ENCODE results near the gene CYB561A3. TPM values are rescaled to one million over a fixed set of nuclear protein-coding genes. Genes with fewer than 3 reads are reported as not detected.

Gene CYB561A3
- total RNA-seq, 1 experiment from 2014 or later, result 80.3 TPM

GRCh38 chr11:61361237-61361740 lies 393 bp downstream of the CYB561A3 start:
- ChIA-PET CTCF (interaction anchor here (0.8 to 2.2 kb wide), 2 partner anchors 25 to 446 kb away, joined by 3 to 13 read pairs; no protein-coding TSS in a partner anchor), POLR2A (interaction anchor here (0.5 to 2.5 kb wide), 4 partner anchors 10 to 1695 kb away, joined by 3 to 9 read pairs (median 6); no protein-coding TSS in a partner anchor)
- in situ Hi-C loops (cut with HindIII; ENCODE audit: low pct_unique_long_range_greater_than_20kb, low sequenced_read_pairs) (no loop called here), intact Hi-C loops (cut with micrococcal nuclease; ENCODE audit: unreplicated experiment) (no loop called here)
- Histone ChIP-seq H3K4me3 (ENCODE audit: low read depth in 2 of 2, low read length in 2 of 2) (peak overlapping the region; percentile 94 to 95), H3K27me3 (ENCODE audit: control insufficient read depth, insufficient read depth, low read length) (no peaks in the 10 kb centered on the region), H3K4me1 (ENCODE audit: control insufficient read depth, insufficient read depth, low read length) (peaks cover 12% of the 10 kb centered on the region), H3K27ac (ENCODE audit: low read length) (peak overlapping the region; percentile 99), H3K9me3 (ENCODE audit: control insufficient read depth, insufficient read depth, low read depth, low read length) (no peaks in the 10 kb centered on the region), H3K36me3 (ENCODE audit: control insufficient read depth, insufficient read depth, low read length) (peaks cover 15% of the 10 kb centered on the region)
- TF ChIP-seq POLR2AphosphoS5 (IDR thresholded peaks at IDR 0.05; ENCODE audit: low read depth, low read length), result no peak
- TF ChIP-seq SIN3A (IDR thresholded peaks at IDR 0.05; ENCODE audit: borderline replicate concordance, insufficient read depth, low read depth, low read length), result no peak
- TF ChIP-seq, protein P1, sequence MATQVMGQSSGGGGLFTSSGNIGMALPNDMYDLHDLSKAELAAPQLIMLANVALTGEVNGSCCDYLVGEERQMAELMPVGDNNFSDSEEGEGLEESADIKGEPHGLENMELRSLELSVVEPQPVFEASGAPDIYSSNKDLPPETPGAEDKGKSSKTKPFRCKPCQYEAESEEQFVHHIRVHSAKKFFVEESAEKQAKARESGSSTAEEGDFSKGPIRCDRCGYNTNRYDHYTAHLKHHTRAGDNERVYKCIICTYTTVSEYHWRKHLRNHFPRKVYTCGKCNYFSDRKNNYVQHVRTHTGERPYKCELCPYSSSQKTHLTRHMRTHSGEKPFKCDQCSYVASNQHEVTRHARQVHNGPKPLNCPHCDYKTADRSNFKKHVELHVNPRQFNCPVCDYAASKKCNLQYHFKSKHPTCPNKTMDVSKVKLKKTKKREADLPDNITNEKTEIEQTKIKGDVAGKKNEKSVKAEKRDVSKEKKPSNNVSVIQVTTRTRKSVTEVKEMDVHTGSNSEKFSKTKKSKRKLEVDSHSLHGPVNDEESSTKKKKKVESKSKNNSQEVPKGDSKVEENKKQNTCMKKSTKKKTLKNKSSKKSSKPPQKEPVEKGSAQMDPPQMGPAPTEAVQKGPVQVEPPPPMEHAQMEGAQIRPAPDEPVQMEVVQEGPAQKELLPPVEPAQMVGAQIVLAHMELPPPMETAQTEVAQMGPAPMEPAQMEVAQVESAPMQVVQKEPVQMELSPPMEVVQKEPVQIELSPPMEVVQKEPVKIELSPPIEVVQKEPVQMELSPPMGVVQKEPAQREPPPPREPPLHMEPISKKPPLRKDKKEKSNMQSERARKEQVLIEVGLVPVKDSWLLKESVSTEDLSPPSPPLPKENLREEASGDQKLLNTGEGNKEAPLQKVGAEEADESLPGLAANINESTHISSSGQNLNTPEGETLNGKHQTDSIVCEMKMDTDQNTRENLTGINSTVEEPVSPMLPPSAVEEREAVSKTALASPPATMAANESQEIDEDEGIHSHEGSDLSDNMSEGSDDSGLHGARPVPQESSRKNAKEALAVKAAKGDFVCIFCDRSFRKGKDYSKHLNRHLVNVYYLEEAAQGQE (IDR thresholded peaks at IDR 0.05; ENCODE audit: insufficient read depth in 1 of 2, low read depth in 2 of 2, low read length in 1 of 2), result no peak
- TF ChIP-seq CTCF (IDR thresholded peaks at IDR 0.05), result no peak
- TF ChIP-seq TCF7L2 (IDR thresholded peaks at IDR 0.05; ENCODE audit: low read depth, low read length), result no peak
- TSS peak; percentile 77 for BruUV-seq (replicated peaks)
- no peak for DNase-seq (ENCODE audit: low read depth, low spot score)
- no peak; the same call in 1 of the 2 replicates for ATAC-seq

GRCh38 chr11:61359516-61359915 lies 2.2 kb downstream of the CYB561A3 start:
- DNase-seq (ENCODE audit: low read depth, low spot score) (no peak), ATAC-seq (no peak)
- BruUV-seq (replicated peaks), result no TSS peak
- TF ChIP-seq CTCF (IDR thresholded peaks at IDR 0.05), result no peak
- no peak for TF ChIP-seq SIN3A (IDR thresholded peaks at IDR 0.05; ENCODE audit: borderline replicate concordance, insufficient read depth, low read depth, low read length)
- TF ChIP-seq POLR2AphosphoS5 (IDR thresholded peaks at IDR 0.05; ENCODE audit: low read depth, low read length), result no peak
- TF ChIP-seq, protein P1 (IDR thresholded peaks at IDR 0.05; ENCODE audit: insufficient read depth in 1 of 2, low read depth in 2 of 2, low read length in 1 of 2), result no peak
- TF ChIP-seq TCF7L2 (IDR thresholded peaks at IDR 0.05; ENCODE audit: low read depth, low read length), result no peak
- ChIA-PET POLR2A (interaction anchor here (0.6 to 0.7 kb wide), 2 partner anchors 21 to 1110 kb away, joined by 3 to 4 read pairs; no protein-coding TSS in a partner anchor), CTCF (interaction anchor here (0.6 kb wide), 1 partner anchor 158 kb away, joined by 3 read pairs; no protein-coding TSS in a partner anchor)
- intact Hi-C loops (cut with micrococcal nuclease; ENCODE audit: unreplicated experiment), result no loop called here
- Histone ChIP-seq H3K4me3 (ENCODE audit: low read depth in 2 of 2, low read length in 2 of 2) (no peak overlapping the region), H3K27ac (ENCODE audit: low read length) (no peak overlapping the region), H3K36me3 (ENCODE audit: control insufficient read depth, insufficient read depth, low read length) (peaks cover 12% of the 10 kb centered on the region; the same call in 1 of the 2 replicates), H3K4me1 (ENCODE audit: control insufficient read depth, insufficient read depth, low read length) (peaks cover 12% of the 10 kb centered on the region), H3K27me3 (ENCODE audit: control insufficient read depth, insufficient read depth, low read length) (no peaks in the 10 kb centered on the region), H3K9me3 (ENCODE audit: control insufficient read depth, insufficient read depth, low read depth, low read length) (no peaks in the 10 kb centered on the region)
- in situ Hi-C loops (cut with HindIII; ENCODE audit: low pct_unique_long_range_greater_than_20kb, low sequenced_read_pairs), result no loop called here
